ENCODE data around the gene KLRC1. TPM values are rescaled to one million over a fixed set of nuclear protein-coding genes. Genes with fewer than 3 reads are reported as not detected.

KLRC1 gene
- total RNA-seq, 2 donors from 2014 or later: 0.24 TPM; not detected in 1

- peaks cover 0 to 7% of the 10 kb centered on the region in 2 donors for H3K9me3 ChIP-seq
- no peak within 1 kb of the TSS for H3K27ac ChIP-seq
- H3K27me3 ChIP-seq: no peaks in the 10 kb centered on the region
- H3K4me3 ChIP-seq: no peak within 1 kb of the TSS
- no peak for DNase-seq (ENCODE audit: low spot score)
- no peak for TF ChIP-seq CTCF (IDR thresholded peaks at IDR 0.05)
- H3K36me3 ChIP-seq: no peaks in the 10 kb centered on the region
- no peaks in the 10 kb centered on the region for H3K4me1 ChIP-seq
Measured at GRCh38 chr12:10409392-10409791, 43.8 kb downstream of the KLRC1 start, which contains the start of gene KLRC4. Gene KLRC4 (minus strand): TSS chr12:10409757. CDS start chr12:10409575, 182 bp downstream.

- TF ChIP-seq CTCF (IDR thresholded peaks at IDR 0.05): no peak
- peaks cover 0 to 7% of the 10 kb centered on the region in 2 donors for H3K9me3 ChIP-seq
- no peak overlapping the region for H3K27ac ChIP-seq
- H3K36me3 ChIP-seq: no peaks in the 10 kb centered on the region
- H3K4me1 ChIP-seq: no peaks in the 10 kb centered on the region
- H3K27me3 ChIP-seq: no peaks in the 10 kb centered on the region
- no peak for DNase-seq (ENCODE audit: low spot score)
- no peak overlapping the region for H3K4me3 ChIP-seq
Measured at GRCh38 chr12:10408842-10409241, 44.3 kb downstream of the KLRC1 start.

GRCh38 chr12:10406725-10407124, 46.5 kb downstream of the KLRC1 start:
- no peaks in the 10 kb centered on the region for H3K27me3 ChIP-seq
- no peak for TF ChIP-seq CTCF (IDR thresholded peaks at IDR 0.05)
- DNase-seq (ENCODE audit: low spot score): no peak
- no peaks in the 10 kb centered on the region for H3K36me3 ChIP-seq
- H3K4me1 ChIP-seq: no peaks in the 10 kb centered on the region
- no peak overlapping the region for H3K27ac ChIP-seq
- H3K9me3 ChIP-seq: peaks cover 0 to 7% of the 10 kb centered on the region in 2 donors
- H3K4me3 ChIP-seq: no peak overlapping the region

GRCh38 chr12:10405294-10405693, 47.9 kb downstream of the KLRC1 start:
- Histone ChIP-seq H3K9me3 (peaks cover 0 to 7% of the 10 kb centered on the region in 2 donors), H3K36me3 (no peaks in the 10 kb centered on the region), H3K27me3 (no peaks in the 10 kb centered on the region), H3K27ac (no peak overlapping the region), H3K4me3 (no peak overlapping the region), H3K4me1 (no peaks in the 10 kb centered on the region)
- TF ChIP-seq CTCF (IDR thresholded peaks at IDR 0.05): no peak
- no peak for DNase-seq (ENCODE audit: low spot score)

GRCh38 chr12:10404798-10405197, 48.4 kb downstream of the KLRC1 start:
- Histone ChIP-seq H3K27me3 (no peaks in the 10 kb centered on the region), H3K9me3 (peaks cover 0 to 7% of the 10 kb centered on the region in 2 donors), H3K4me1 (no peaks in the 10 kb centered on the region), H3K27ac (no peak overlapping the region), H3K36me3 (no peaks in the 10 kb centered on the region), H3K4me3 (no peak overlapping the region)
- DNase-seq (ENCODE audit: low spot score): no peak
- TF ChIP-seq CTCF (IDR thresholded peaks at IDR 0.05): no peak

- no peak for TF ChIP-seq CTCF (IDR thresholded peaks at IDR 0.05)
- Histone ChIP-seq H3K27me3 (no peaks in the 10 kb centered on the region), H3K27ac (no peak overlapping the region), H3K4me1 (no peaks in the 10 kb centered on the region), H3K36me3 (no peaks in the 10 kb centered on the region), H3K9me3 (peaks cover 0 to 7% of the 10 kb centered on the region in 2 donors), H3K4me3 (no peak overlapping the region)
- no peak for DNase-seq (ENCODE audit: low spot score)
Measured at GRCh38 chr12:10400829-10401228, 52.3 kb downstream of the KLRC1 start.

All from right atrium auricular region (tissue), 2 donors.